IPS DF 6.9 (cell line): ENCODE data around the gene B3GNT5.

Experiments used
- DNase-seq: peaks from one replicate; pipeline ENCODE4 v3.0.0-alpha.2; 2013; ENCODE audit warnings: low read depth, low spot score
- H3K27ac ChIP-seq: one replicate; pipeline ENCODE4 v1.5.1; 2013; ENCODE audit warnings: low read length, control low read depth
- H3K27me3 ChIP-seq: 2 replicates; pipeline ENCODE4 v1.6.1; 2013; ENCODE audit warnings: mild to moderate bottlenecking, low read length; ENCODE audit not compliant: control insufficient read depth, insufficient read depth
- H3K36me3 ChIP-seq: 2 replicates; pipeline ENCODE4 v1.6.1; 2013; ENCODE audit warnings: low read length; ENCODE audit not compliant: control insufficient read depth, insufficient read depth
- H3K4me1 ChIP-seq: 2 replicates; pipeline ENCODE4 v1.6.1; 2013; ENCODE audit warnings: low read length; ENCODE audit not compliant: control insufficient read depth, insufficient read depth
- H3K4me3 ChIP-seq: 2 replicates; pipeline ENCODE4 v1.5.1; 2013; ENCODE audit warnings: mild to moderate bottlenecking, low read length
- H3K9me3 ChIP-seq: 2 replicates; pipeline ENCODE4 v1.6.1; 2013; ENCODE audit warnings: low read length, inconsistent platforms; ENCODE audit not compliant: control insufficient read depth, insufficient read depth
- WGBS: extraction: QIAGEN DNeasy Blood & Tissue Kit; methylation state at CpG from one replicate; pipeline ENCODE4 v1.1.7; 2013; ENCODE audit warnings: mixed read lengths, missing lambda C conversion rate; ENCODE audit not compliant: insufficient read length, insufficient coverage; 5-methylcytosine and 5-hydroxymethylcytosine counted together

The B3GNT5 gene

GRCh38 chr3:183275937-183276336 is 22.9 kb downstream of the B3GNT5 start:
- Histone ChIP-seq H3K4me3 (no peak overlapping the region), H3K4me1 (peaks cover 1% of the 10 kb centered on the region; the same call in 1 of the 2 replicates), H3K27ac (no peak overlapping the region), H3K27me3 (no peaks in the 10 kb centered on the region), H3K36me3 (no peaks in the 10 kb centered on the region), H3K9me3 (no peaks in the 10 kb centered on the region)
- no CpG with 5 or more reads among the region's 3 CpGs for WGBS
- DNase-seq: no peak

GRCh38 chr3:183277260-183277659 is 24.2 kb downstream of the B3GNT5 start:
- peaks cover 1% of the 10 kb centered on the region; the same call in 1 of the 2 replicates for H3K4me1 ChIP-seq
- no peak for DNase-seq
- no peaks in the 10 kb centered on the region for H3K9me3 ChIP-seq
- no peak overlapping the region for H3K27ac ChIP-seq
- H3K36me3 ChIP-seq: no peaks in the 10 kb centered on the region
- H3K4me3 ChIP-seq: no peak overlapping the region
- WGBS: no CpG with 5 or more reads among the region's 5 CpGs
- no peaks in the 10 kb centered on the region for H3K27me3 ChIP-seq

- H3K4me3 ChIP-seq: no peak overlapping the region
- 0 out of 2 replicates have a peak, but pooled peaks cover 3% of the 10 kb centered on the region for H3K36me3 ChIP-seq
- H3K9me3 ChIP-seq: no peaks in the 10 kb centered on the region
- WGBS: no CpG with 5 or more reads among the region's 4 CpGs
- no peak overlapping the region for H3K27ac ChIP-seq
- no peak for DNase-seq
- H3K4me1 ChIP-seq: peaks cover 1% of the 10 kb centered on the region; the same call in 1 of the 2 replicates
- no peaks in the 10 kb centered on the region for H3K27me3 ChIP-seq
Measured at GRCh38 chr3:183278479-183279088, 25.5 kb downstream of the B3GNT5 start.

GRCh38 chr3:183279371-183279770 is 26.3 kb downstream of the B3GNT5 start:
- H3K36me3 ChIP-seq: 0 out of 2 replicates have a peak, but pooled peaks cover 3% of the 10 kb centered on the region
- H3K4me1 ChIP-seq: peaks cover 1% of the 10 kb centered on the region; the same call in 1 of the 2 replicates
- no peak for DNase-seq
- no peak overlapping the region for H3K4me3 ChIP-seq
- no peaks in the 10 kb centered on the region for H3K27me3 ChIP-seq
- no peak overlapping the region for H3K27ac ChIP-seq
- H3K9me3 ChIP-seq: no peaks in the 10 kb centered on the region
- no CpG with 5 or more reads among the region's 3 CpGs for WGBS

- no peak for DNase-seq
- no peaks in the 10 kb centered on the region for H3K9me3 ChIP-seq
- no peak overlapping the region for H3K27ac ChIP-seq
- H3K4me3 ChIP-seq: no peak overlapping the region
- 0 out of 2 replicates have a peak, but pooled peaks cover 3% of the 10 kb centered on the region for H3K36me3 ChIP-seq
- H3K27me3 ChIP-seq: no peaks in the 10 kb centered on the region
- 100% methylated on average over 1 of the region's 8 CpGs for WGBS
- peaks cover 1% of the 10 kb centered on the region; the same call in 1 of the 2 replicates for H3K4me1 ChIP-seq
Measured at GRCh38 chr3:183281126-183281797, 28.2 kb downstream of the B3GNT5 start.

GRCh38 chr3:183283886-183284285 is 30.8 kb downstream of the B3GNT5 start:
- H3K4me1 ChIP-seq: peaks cover 1% of the 10 kb centered on the region; the same call in 1 of the 2 replicates
- no CpG with 5 or more reads among the region's 2 CpGs for WGBS
- DNase-seq: no peak
- H3K27ac ChIP-seq: no peak overlapping the region
- H3K36me3 ChIP-seq: 0 out of 2 replicates have a peak, but pooled peaks cover 3% of the 10 kb centered on the region
- no peaks in the 10 kb centered on the region for H3K9me3 ChIP-seq
- no peaks in the 10 kb centered on the region for H3K27me3 ChIP-seq
- no peak overlapping the region for H3K4me3 ChIP-seq

GRCh38 chr3:183284570-183284969 is 31.5 kb downstream of the B3GNT5 start:
- no peak for DNase-seq
- H3K4me1 ChIP-seq: no peaks in the 10 kb centered on the region
- no peak overlapping the region for H3K27ac ChIP-seq

GRCh38 chr3:183285318-183285717 is 32.3 kb downstream of the B3GNT5 start:
- no peaks in the 10 kb centered on the region for H3K9me3 ChIP-seq
- H3K36me3 ChIP-seq: 0 out of 2 replicates have a peak, but pooled peaks cover 3% of the 10 kb centered on the region
- no peak for DNase-seq
- H3K27ac ChIP-seq: no peak overlapping the region
- no peaks in the 10 kb centered on the region for H3K4me1 ChIP-seq
- no CpG with 5 or more reads among the region's 1 CpG for WGBS
- no peak overlapping the region for H3K4me3 ChIP-seq
- H3K27me3 ChIP-seq: no peaks in the 10 kb centered on the region

More at GRCh38 chr3:183284570-183284969, 31.5 kb downstream of the B3GNT5 start:
- WGBS: no CpG with 5 or more reads among the region's 3 CpGs
- H3K9me3 ChIP-seq: no peaks in the 10 kb centered on the region
- H3K36me3 ChIP-seq: 0 out of 2 replicates have a peak, but pooled peaks cover 3% of the 10 kb centered on the region
- H3K4me3 ChIP-seq: no peak overlapping the region
- no peaks in the 10 kb centered on the region for H3K27me3 ChIP-seq

GRCh38 chr3:183285828-183286457 is 32.9 kb downstream of the B3GNT5 start:
- no peak overlapping the region for H3K4me3 ChIP-seq

GRCh38 chr3:183287301-183287971 is 34.4 kb downstream of the B3GNT5 start:
- no CpG with 5 or more reads among the region's 9 CpGs for WGBS

More at GRCh38 chr3:183285828-183286457, 32.9 kb downstream of the B3GNT5 start:
- no peaks in the 10 kb centered on the region for H3K4me1 ChIP-seq
- H3K27me3 ChIP-seq: no peaks in the 10 kb centered on the region
- no peak overlapping the region for H3K27ac ChIP-seq
- DNase-seq: no peak
- H3K9me3 ChIP-seq: no peaks in the 10 kb centered on the region
- 0 out of 2 replicates have a peak, but pooled peaks cover 3% of the 10 kb centered on the region for H3K36me3 ChIP-seq
- no CpG with 5 or more reads among the region's 10 CpGs for WGBS

More at GRCh38 chr3:183287301-183287971, 34.4 kb downstream of the B3GNT5 start:
- Histone ChIP-seq H3K4me1 (no peaks in the 10 kb centered on the region), H3K9me3 (no peaks in the 10 kb centered on the region), H3K27me3 (no peaks in the 10 kb centered on the region), H3K4me3 (no peak overlapping the region), H3K27ac (no peak overlapping the region), H3K36me3 (0 out of 2 replicates have a peak, but pooled peaks cover 3% of the 10 kb centered on the region)
- DNase-seq: no peak
